WTC11 (cell line): Measurements from ENCODE around the gene JAML. TPM values are rescaled to one million over a fixed set of nuclear protein-coding genes. Genes with fewer than 3 reads are reported as not detected.
"Not testable (repeated sequence)": the region's sequence is repeated elsewhere in the genome, so short reads cannot be mapped to it uniquely, and the experiment has no call there.

Experiments used
- ATAC-seq: fragments of 200-7000 bp; cut with Tn5 transposase; 2 replicates; pipeline ENCODE4 v1.10.0; 2021; ENCODE audit warnings: mild to moderate bottlenecking, moderate library complexity
- CTCF ChIA-PET: fragments of 300-600 bp; sonication (Branson Sonifier 250); formaldehyde crosslinking; loops from one replicate; lab custom pipeline; 2021; ENCODE audit warnings: antibody characterized with exemption; lab: Charles Lee
- POLR2A ChIA-PET: fragments of 350-600 bp; sonication (Branson Sonifier 250); formaldehyde crosslinking; loops from one replicate; lab custom pipeline; 2021; ENCODE audit warnings: antibody characterized with exemption; lab: Charles Lee
- DNase-seq: peaks from one replicate; pipeline ENCODE4 v3.0.0; 2021; ENCODE audit warnings: low spot score
- H3K27ac Mint-ChIP-seq: 2 replicates; pipeline ENCODE4 v1.8.0; 2021; ENCODE audit warnings: mixed read lengths
- H3K27me3 Mint-ChIP-seq: 2 replicates; pipeline ENCODE4 v1.8.0; 2021; ENCODE audit warnings: low read depth, mild to moderate bottlenecking, moderate library complexity, mixed read lengths
- H3K36me3 Mint-ChIP-seq: 2 replicates; pipeline ENCODE4 v1.8.0; 2021; ENCODE audit warnings: mixed read lengths
- H3K4me1 Mint-ChIP-seq: 2 replicates; pipeline ENCODE4 v1.8.0; 2022; ENCODE audit warnings: mixed read lengths
- H3K4me3 Mint-ChIP-seq: 2 replicates; pipeline ENCODE4 v1.8.0; 2021; ENCODE audit warnings: mild to moderate bottlenecking, moderate library complexity, mixed read lengths
- H3K9me3 Mint-ChIP-seq: 2 replicates; pipeline ENCODE4 v1.8.0; 2021; ENCODE audit warnings: mixed read lengths
- ATF1 ChIP-seq: sonication (generic); formaldehyde crosslinking; IDR thresholded peaks from 2 replicates; pipeline ENCODE4 v1.8.1; 2023; ENCODE audit warnings: mild to moderate bottlenecking, moderate library complexity, missing genetic modification reagents
- CREM ChIP-seq: sonication (generic); formaldehyde crosslinking; IDR thresholded peaks from 2 replicates; pipeline ENCODE4 v1.8.1; 2022; ENCODE audit warnings: mild to moderate bottlenecking, missing genetic modification reagents, moderate library complexity
- ESRRA ChIP-seq: sonication (generic); formaldehyde crosslinking; IDR thresholded peaks from 2 replicates; pipeline ENCODE4 v1.8.1; 2022; ENCODE audit warnings: mild to moderate bottlenecking, missing genetic modification reagents, borderline replicate concordance
- ETV6 ChIP-seq: sonication (generic); formaldehyde crosslinking; IDR thresholded peaks from 2 replicates; pipeline ENCODE4 v1.8.1; 2022; ENCODE audit warnings: mild to moderate bottlenecking, missing genetic modification reagents
- FOXJ3 ChIP-seq: sonication (generic); formaldehyde crosslinking; IDR thresholded peaks from 2 replicates; pipeline ENCODE4 v1.9.0; 2021; ENCODE audit warnings: missing genetic modification reagents, mild to moderate bottlenecking, borderline replicate concordance
- FOXK1 ChIP-seq: sonication (generic); formaldehyde crosslinking; IDR thresholded peaks from 2 replicates; pipeline ENCODE4 v1.8.0; 2022; ENCODE audit warnings: mild to moderate bottlenecking, moderate library complexity, missing genetic modification reagents
- FOXP4 ChIP-seq: sonication (generic); formaldehyde crosslinking; IDR thresholded peaks from 2 replicates; pipeline ENCODE4 v1.8.0; 2022; ENCODE audit warnings: mild to moderate bottlenecking, missing genetic modification reagents
- NFATC4 ChIP-seq: fragments of 250-450 bp; sonication (Bioruptor Pico); IDR thresholded peaks from 2 replicates; pipeline ENCODE4 v1.9.0; 2021; ENCODE audit warnings: mild to moderate bottlenecking
- NFE2L1 ChIP-seq: sonication (generic); formaldehyde crosslinking; IDR thresholded peaks from 2 replicates; pipeline ENCODE4 v1.8.1; 2023; ENCODE audit warnings: missing genetic modification reagents
- NR2C2 ChIP-seq: sonication (generic); formaldehyde crosslinking; IDR thresholded peaks from 2 replicates; pipeline ENCODE4 v1.8.0; 2022; ENCODE audit warnings: mild to moderate bottlenecking, missing genetic modification reagents
- PRDM15 ChIP-seq: sonication (generic); formaldehyde crosslinking; IDR thresholded peaks from 2 replicates; pipeline ENCODE4 v1.8.0; 2022; ENCODE audit warnings: missing genetic modification reagents
- RELA ChIP-seq: sonication (generic); formaldehyde crosslinking; IDR thresholded peaks from 2 replicates; pipeline ENCODE4 v1.8.1; 2022; ENCODE audit warnings: missing genetic modification reagents, mild to moderate bottlenecking, borderline replicate concordance
- SMAD3 ChIP-seq: sonication (generic); formaldehyde crosslinking; IDR thresholded peaks from 2 replicates; pipeline ENCODE4 v1.8.0; 2022; ENCODE audit warnings: missing genetic modification reagents, mild to moderate bottlenecking, borderline replicate concordance
- TCF7 ChIP-seq: sonication (generic); formaldehyde crosslinking; IDR thresholded peaks from 2 replicates; pipeline ENCODE4 v1.8.0; 2022; ENCODE audit warnings: mild to moderate bottlenecking, low read depth, missing genetic modification reagents, moderate library complexity
- TP53 ChIP-seq: sonication (generic); formaldehyde crosslinking; IDR thresholded peaks from 2 replicates; pipeline ENCODE4 v1.8.1; 2023; ENCODE audit warnings: mild to moderate bottlenecking, missing genetic modification reagents
- USF1 ChIP-seq: sonication (generic); formaldehyde crosslinking; IDR thresholded peaks from 2 replicates; pipeline ENCODE4 v1.8.0; 2022; ENCODE audit warnings: mild to moderate bottlenecking, missing genetic modification reagents
- ZNF219 ChIP-seq: sonication (generic); formaldehyde crosslinking; IDR thresholded peaks from 2 replicates; pipeline ENCODE4 v1.8.0; 2023; ENCODE audit warnings: missing genetic modification reagents, mild to moderate bottlenecking, borderline replicate concordance
- ZNF263 ChIP-seq: sonication (generic); formaldehyde crosslinking; IDR thresholded peaks from 2 replicates; pipeline ENCODE4 v1.8.1; 2022; ENCODE audit warnings: low read depth, mild to moderate bottlenecking, moderate library complexity, missing genetic modification reagents
- total RNA-seq: library from RNA; stranded (reverse); gene quantifications from 3 replicates; pipeline ENCODE4 v1.2.3, GENCODE V29; 2021
- TF ChIP-seq, protein P1 (sequence below): fragments of 250-450 bp; sonication (Bioruptor Pico); conservative IDR thresholded peaks from 2 replicates; pipeline ENCODE4 v1.9.0; 2021; ENCODE audit warnings: mild to moderate bottlenecking

Gene JAML
- total RNA-seq, 1 experiment from 2014 or later = 0.24 TPM

GRCh38 chr11:118193910-118194566 lies 30.8 kb downstream of the JAML start:
- Mint-ChIP-seq H3K9me3 (peaks cover 29% of the 10 kb centered on the region), H3K36me3 (peaks cover 8% of the 10 kb centered on the region), H3K4me1 (peaks cover 38% of the 10 kb centered on the region), H3K27ac (no peak overlapping the region), H3K4me3 (no peak overlapping the region), H3K27me3 (peaks cover 11% of the 10 kb centered on the region)
- no peak for ATAC-seq
- ChIA-PET POLR2A (no interaction called here), CTCF (interaction anchor here (1.8 kb wide), 1 partner anchor 22 kb away, joined by 8 read pairs; no protein-coding TSS in a partner anchor)
- DNase-seq = no peak
- TF ChIP-seq PRDM15 (CRISPR knock-in tag) (no peak), ATF1 (no peak), NFATC4 (CRISPR knock-in tag) (no peak), CREM (CRISPR knock-in tag) (no peak), RELA (CRISPR knock-in tag) (no peak), SMAD3 (CRISPR knock-in tag) (no peak), FOXJ3 (no peak), ESRRA (no peak), USF1 (CRISPR knock-in tag) (no peak), ZNF263 (CRISPR knock-in tag) (no peak), ZNF219 (CRISPR knock-in tag) (no peak), ETV6 (CRISPR knock-in tag) (no peak), FOXK1 (CRISPR knock-in tag) (no peak), NFE2L1 (CRISPR knock-in tag) (no peak), TCF7 (CRISPR knock-in tag) (no peak), TP53 (CRISPR knock-in tag) (no peak), NR2C2 (CRISPR knock-in tag) (no peak), FOXP4 (no peak)
- TF ChIP-seq, protein P1, sequence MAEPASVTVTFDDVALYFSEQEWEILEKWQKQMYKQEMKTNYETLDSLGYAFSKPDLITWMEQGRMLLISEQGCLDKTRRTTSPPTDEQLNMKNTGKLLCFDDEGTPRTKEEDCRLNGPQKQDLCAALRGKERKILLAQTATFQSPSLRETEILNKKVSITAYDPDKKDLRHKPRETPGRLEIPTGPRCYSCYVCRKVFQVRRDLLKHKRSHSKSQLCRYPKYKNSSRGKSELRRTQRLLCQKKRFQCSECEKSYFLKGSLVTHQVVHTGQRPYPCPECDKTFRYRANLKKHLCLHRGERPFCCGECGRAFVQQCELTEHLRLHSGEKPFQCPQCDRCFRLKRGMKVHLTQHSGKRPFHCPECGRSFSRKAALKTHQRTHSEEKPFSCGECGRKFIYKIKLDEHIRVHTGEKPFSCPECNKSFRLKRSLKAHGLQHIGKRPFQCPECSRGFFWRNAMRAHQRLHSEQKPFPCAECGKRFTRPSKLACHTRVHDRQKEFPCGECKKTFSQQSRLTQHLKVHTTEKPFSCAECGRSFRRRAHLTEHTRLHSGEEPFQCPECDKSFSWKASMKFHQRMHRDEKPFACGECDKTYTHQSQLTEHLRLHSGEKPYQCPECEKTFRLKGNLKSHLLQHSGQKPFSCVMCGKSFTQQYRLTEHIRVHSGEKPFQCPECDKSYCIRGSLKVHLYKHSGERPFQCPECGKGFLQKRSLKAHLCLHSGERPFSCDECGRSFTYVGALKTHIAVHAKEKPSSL (CRISPR knock-in tag) = no peak

GRCh38 chr11:118192817-118193216 lies 32.0 kb downstream of the JAML start:
- H3K4me3 Mint-ChIP-seq = not testable (repeated sequence)

DNA sequence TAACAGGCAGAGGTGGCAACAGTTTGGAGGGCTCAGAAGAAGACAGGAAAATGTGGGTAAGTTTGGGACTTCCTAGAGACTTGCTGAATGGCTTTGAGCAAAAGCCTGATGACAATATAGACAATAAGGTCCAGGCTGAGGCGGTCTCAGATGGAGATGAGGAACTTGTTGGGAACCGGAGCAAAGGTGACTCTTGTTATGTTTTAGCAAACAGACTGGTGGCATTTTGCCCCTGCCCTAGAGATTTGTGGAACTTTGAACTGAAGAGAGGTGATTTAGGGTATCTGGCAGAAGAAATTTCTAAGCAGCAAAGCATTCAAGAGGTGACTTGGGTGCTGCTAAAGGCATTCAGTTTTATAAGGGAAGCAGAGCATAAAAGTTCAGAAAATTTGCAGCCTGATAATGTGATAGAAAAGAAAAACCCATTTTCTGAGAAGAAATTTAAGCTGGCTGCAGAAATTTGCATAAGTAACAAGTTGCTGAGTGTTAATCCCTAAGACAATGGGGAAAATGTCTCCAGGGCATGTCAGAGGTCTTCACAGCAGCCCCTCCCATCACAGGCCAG lies 33.8 kb downstream of the JAML start:
- H3K36me3 Mint-ChIP-seq, DNase-seq, POLR2A ChIA-PET, ATAC-seq, H3K4me3 Mint-ChIP-seq, H3K27ac Mint-ChIP-seq: not testable (repeated sequence)
- H3K27me3 Mint-ChIP-seq = peaks cover 15% of the 10 kb centered on the region
- peaks cover 15% of the 10 kb centered on the region for H3K4me1 Mint-ChIP-seq
- peaks cover 29% of the 10 kb centered on the region for H3K9me3 Mint-ChIP-seq
- CTCF ChIA-PET = interaction anchor here (1.5 kb wide), 1 partner anchor 11 kb away, joined by 4 read pairs; no protein-coding TSS in a partner anchor

More at GRCh38 chr11:118192817-118193216, 32.0 kb downstream of the JAML start:
- peaks cover 29% of the 10 kb centered on the region for H3K4me1 Mint-ChIP-seq
- DNase-seq, POLR2A ChIA-PET, CTCF ChIA-PET, ATAC-seq, H3K36me3 Mint-ChIP-seq, H3K27ac Mint-ChIP-seq: not testable (repeated sequence)
- peaks cover 11% of the 10 kb centered on the region for H3K27me3 Mint-ChIP-seq
- peaks cover 29% of the 10 kb centered on the region for H3K9me3 Mint-ChIP-seq
